ENCODE measurements around the gene AXDND1.
A peak's percentile ranks its signal among the peaks of the same experiment; 100 is the strongest.

The AXDND1 gene

DNA sequence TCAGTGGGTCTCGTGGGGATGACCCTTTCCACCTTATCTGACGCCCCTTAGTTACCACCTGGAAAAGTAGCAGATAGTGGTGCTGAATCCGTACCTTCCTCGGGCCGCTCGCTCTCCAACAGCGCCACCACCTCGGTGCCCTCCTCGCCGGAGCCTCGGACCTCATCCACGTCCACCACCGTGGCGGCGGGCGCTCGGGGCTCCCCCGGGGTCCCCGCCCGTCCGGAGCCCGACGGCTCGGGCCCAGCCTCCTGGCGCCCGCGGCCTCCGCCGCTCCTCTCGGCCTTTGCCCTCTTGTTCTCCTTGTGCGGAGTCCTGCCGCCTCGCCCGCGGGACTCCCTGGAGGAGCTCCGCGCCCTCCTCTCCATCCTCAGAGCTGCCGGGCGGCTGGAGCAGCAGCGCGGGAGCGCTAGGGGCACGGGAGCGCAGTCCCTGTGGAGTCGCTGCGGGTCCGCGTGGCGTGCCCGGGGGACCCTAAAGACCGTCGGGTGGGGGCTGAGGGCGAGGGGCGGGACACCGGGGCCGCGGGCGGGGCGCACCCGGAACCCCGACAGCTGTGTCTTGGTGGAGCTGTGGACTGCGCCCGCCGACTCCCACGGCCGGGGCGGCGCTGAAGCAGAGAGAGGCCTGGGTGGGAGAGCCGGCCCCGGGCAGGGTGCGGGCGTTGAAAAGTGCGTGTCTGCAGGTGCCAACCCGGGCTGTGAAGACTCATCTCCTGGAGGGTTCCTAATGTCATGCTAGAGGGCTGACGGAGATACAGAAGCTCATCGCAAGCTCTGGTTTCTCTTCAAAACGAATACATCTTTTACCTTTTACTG is 209.9 kb downstream of the AXDND1 start, which contains the start of gene NPHS2:
TSS of gene NPHS2 (minus strand) at position 452 of the 818 bp plus-strand sequence. CDS start at position 368, 84 bp downstream.
- DNase-seq (ENCODE audit: low spot score): no peak

DNA sequence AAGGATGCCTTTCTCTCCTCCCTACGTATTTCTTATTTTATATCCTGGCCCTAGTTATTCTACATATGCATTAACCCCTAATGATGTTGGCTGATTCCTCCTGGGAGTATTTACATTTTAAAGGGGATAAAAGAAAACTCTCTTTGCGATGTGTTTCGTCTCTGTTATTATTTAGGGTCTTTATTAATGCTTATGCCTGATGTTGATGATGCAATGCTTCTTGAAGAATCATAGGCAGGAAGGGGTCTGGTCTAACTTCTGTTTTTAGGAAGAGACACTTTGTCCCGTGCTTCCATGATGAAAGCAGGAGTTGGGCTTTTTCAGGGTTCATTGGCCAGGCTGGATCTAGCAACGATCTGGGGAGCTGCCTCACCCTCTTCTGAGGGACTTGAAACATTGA is 210.7 kb downstream of the AXDND1 start:
- no peak for DNase-seq (ENCODE audit: low spot score)

DNA sequence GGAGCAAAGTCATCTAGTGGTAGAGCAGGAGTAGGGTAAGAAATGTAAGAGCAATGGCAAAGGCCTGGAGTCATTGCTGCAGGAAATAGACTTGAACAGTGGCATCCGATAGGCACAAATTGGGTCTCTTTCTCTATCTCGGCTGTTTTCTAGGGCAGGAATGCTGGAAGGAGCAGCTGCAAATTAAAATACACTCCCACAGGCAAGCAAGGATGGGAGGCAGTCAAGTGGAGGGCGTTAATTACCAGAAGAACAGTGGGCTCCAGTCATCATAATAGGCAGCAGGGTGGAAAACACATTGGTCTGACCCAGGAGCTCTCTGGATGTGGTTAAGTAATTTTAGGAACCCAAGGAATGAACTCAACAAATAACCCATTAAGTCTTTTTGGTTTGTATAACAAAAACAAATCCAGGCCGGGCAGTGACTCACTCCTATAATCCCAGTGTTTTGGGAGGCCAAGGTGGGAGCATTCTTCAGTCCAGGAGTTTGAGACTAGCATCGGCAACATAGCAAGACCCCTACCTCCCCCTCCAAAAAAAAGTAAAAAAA is 218.1 kb downstream of the AXDND1 start:
- no peak for DNase-seq (ENCODE audit: low spot score)

DNA sequence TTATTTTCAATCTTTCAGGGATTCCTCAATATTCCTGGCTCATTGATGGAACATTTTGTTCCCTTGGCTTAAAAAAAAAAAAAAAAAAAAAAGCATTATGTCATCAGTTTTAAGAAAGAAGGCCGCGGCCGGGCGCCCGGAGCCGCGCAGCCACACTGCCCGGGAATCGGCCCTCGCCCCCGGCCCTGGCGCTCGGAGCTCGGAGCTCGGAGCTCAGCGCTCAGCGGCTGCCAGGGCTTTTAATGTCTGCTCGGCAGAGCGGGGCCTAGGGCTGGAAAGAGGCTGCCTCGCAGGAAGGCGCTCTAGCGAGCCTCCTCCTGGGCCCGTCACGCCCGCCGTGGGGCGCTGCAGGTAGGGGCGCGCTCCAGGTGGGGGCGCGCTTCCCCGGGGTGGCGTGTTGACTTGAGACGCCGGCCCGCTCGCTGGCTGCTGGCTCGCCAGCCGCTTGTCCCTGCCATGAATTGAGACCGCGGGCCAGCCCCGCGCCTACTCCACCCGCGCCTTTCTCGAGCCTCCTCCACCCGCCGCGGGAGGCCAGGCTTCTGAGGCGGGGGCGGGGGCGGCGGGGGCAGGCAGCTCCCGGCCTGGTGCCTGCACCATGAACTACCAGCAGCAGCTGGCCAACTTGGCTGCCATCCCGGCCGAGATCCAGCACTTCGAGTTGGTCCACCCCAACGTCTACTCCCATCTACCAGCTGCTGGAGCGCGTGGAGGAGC is 220.5 kb downstream of the AXDND1 start:
- DNase-seq (ENCODE audit: low spot score): peak; percentile 84

DNA sequence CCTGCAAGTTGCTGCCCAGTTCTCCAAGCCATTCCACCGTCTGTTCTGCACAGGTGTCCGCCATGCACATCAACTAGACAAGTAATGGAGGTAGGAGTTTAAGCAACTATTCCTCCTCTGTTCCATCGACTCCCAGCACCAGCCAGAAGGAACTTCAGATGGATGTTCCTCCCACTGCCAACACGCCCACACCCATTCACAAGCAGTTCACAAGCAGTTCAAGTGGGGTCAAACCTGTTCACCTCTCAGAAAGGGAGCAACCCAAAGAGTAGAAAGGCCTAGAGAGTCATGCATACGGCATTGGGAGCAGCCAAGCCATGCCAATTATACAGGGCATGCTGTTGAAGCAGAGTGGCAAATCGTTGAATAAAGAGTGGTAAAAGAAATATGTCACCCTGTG is 221.6 kb downstream of the AXDND1 start:
- no peak for DNase-seq (ENCODE audit: low spot score)

DNA sequence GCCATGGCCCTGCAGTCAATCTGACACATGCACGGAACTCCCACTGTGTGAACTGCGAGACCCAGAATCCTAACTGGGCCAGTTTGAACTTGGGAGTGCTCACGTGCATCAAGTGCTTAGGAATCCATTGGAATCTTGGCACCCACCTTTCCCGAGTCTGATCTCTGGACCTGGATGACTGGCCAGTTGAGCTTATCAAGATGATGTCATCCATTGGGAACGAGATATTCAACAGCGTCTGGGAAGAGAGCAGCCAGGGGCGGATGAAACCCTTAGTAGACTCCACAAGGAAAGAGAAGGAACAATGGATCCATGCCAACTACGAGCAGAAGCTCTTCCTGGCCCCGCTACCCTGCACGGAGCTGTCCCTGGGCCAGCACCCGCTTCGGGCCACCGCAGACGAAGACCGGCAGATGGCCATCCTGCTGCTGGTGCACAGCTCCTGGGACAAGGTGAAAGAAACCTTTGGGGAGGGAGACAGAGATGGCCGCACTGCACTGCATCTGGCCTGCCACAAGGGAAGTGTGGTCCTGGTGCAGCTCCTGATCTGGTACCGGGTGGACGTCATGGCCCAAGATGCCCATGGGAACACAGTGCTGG is 222.8 kb downstream of the AXDND1 start:
- no peak for DNase-seq (ENCODE audit: low spot score)

DNA sequence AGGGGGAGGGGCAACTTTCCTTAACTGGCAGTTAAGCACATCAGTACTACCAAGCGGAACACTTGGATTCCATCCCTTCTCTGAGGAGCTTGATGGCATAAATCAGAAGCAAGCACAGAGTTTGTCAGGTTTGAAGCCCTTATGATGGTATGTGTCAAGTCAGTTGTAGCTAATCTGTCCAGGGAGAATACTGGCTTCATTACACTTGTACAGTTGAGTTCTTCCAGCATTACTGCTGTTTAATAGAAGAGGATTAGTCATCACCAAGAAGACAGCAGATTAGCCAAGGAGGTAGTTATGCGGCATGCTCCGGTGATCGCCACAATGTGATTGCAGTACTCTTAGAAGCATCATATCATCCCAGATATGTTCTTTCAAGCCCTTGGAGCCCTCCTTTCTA is 223.7 kb downstream of the AXDND1 start:
- no peak for DNase-seq (ENCODE audit: low spot score)

DNA sequence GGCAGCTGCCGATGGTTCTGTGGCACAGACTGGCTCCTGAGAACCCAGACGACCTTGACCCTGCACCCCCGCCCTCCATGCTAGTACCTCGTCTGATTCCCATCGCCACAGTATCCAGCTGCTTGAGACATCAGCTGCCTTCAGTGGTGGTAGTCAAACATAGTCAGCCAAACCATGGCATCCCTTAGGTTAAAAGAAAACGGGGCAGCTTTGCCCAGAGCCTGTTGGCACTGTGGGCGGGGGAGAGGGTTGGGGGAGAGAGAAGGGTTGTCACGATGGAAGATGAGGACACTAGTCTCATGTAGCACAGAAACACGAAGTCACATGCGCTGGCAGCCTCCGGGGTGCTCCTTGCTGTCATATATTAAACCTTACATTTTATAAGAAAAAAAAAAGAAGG is 224.9 kb downstream of the AXDND1 start:
- DNase-seq (ENCODE audit: low spot score): no peak

DNA sequence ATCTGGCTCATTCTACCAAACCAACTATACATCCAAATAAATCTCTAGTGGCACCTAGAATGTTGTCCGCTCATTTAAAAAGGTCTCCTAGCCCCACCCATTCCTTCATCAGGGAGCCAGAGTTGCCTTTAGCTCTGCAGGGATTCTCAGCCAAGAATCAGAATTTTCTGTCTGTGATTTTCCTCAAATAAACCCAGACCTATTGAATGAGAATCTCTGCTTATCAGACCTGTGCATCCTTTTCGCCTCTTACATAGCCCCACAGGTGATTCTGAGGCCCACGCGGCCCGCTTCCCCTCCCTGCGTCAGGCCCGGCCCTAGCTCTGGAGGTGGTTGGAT is 225.5 kb downstream of the AXDND1 start:
- no peak for DNase-seq (ENCODE audit: low spot score)

DNA sequence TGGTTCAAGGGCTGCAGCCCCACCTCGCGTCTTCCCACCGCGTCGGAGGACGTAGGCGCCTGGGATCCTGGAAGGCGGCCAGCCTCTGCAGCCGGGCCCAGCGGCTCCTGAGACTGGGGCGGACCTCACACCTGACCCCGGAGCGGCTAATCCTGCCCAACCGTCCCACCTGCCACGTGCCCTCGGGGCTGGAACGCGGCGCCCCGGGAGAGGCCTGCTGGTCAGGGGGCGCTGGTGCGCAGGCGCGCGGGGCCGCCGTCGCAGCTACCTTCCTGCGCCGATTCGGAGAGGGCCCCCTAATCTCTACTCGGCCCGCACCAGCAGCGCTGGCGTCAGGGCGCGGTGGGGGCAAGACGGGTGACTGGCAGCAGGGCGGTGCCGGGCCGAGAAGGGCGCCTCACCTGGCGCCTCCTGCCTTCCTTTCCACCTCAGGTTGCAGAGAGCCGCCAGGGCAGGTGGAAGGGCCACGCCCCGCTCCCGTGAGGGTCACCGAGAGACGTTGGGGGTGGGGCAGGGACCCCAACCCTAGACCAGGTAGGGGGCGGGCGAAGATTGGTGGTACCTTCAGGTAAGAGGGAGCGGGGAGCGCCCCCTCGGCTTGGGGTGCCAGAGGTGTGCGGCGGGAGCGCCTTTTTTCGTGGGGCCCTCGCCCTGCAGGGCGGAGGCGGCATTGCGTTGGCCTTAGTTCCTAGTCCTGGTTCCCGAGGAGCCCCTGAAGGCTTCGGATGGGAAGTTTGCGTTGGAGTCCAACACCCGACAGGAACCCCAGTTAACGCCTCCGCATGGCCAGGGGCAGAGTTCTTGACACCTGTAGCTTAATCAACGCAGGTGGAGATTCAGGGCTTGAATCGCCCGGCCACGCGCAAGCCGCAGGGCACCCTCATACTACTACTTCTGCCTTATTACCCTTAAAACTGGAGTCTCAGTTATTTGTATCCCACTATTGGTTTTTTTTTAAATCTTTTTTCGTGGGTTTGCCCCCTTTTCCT is 226.1 kb downstream of the AXDND1 start, which contains the start of gene TDRD5:
TSS of gene TDRD5 (plus strand) at position 241 of the 989 bp plus-strand sequence. CDS start 784 bp downstream, outside the sequence.
- DNase-seq (ENCODE audit: low spot score): no peak

DNA sequence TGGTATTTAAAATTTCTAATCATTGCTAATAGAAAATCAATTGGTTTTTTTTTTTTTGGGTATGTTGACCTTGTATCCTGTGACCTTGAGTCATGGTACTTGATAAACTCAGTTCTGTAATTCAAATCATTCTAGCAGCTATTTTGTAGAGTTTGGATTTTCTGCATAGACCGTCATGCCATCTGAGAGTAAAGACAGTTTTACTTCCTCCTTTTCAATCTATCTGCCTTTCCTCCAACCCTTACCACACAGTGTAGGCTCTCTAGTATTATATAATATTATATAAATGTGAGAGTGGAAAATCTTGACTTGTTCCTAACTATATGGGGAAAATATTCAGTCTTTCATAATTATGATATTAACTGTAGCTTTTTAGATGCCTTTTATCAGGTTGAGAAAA is 232.9 kb downstream of the AXDND1 start:
- DNase-seq (ENCODE audit: low spot score): no peak

DNA sequence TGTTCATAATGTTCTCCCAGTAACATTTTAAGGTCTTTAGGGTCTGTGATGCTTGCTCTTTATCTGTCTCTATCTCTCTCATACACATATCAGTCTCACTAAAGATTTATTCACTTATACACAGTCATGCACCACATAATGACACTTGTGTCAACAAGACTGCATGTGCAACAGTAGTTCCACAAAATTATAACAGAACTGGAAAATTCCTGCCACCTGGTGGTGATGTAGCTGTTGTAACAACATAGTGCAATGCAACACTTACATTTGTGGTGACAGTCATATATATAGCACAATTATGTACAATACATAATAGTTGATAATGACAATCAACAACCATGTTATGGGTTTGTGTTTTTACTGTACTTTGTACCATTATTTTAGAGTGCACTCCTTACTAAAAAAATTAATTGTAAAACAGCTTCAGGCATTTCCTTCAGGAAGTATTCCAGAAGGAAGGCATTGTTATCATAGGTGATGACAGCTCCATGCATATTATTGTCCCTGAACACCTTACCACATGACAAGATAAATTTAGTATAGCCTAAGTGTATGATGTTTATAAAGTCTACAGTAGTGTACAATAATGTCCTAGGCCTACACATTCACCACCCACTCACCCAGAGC is 234.0 kb downstream of the AXDND1 start:
- DNase-seq (ENCODE audit: low spot score): peak; percentile 46

DNA sequence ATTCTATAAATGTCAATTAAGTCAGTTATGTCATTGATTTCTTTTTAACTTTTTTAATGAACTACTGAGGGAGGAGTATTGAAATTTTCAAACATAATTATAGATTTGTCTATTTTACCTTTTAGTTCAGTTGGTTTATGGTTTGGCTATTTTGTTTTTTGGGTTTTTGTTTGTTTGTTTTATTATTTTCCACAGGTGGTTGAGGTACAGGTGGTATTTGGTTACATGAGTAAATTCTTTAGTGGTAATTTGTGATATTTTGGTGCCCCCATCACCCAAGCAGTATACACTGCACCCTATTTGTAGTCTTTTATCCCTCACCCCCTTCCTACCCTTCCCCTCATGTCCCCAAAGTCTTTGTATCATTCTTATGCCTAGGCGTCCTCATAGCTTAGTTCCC is 235.3 kb downstream of the AXDND1 start:
- DNase-seq (ENCODE audit: low spot score): no peak
